Activated CD8-positive, alpha-beta memory T cell treated with anti-CD3 and anti-CD28 coated beads, Interleukin-2, amount 50 U/mL, for 24 hours (primary cell): ENCODE results near the gene RIT1.
"Not testable (repeated sequence)": the region's sequence is repeated elsewhere in the genome, so short reads cannot be mapped to it uniquely, and the experiment has no call there.

ENCODE experiments used
- DNase-seq: peaks from one replicate; pipeline ENCODE4 v3.0.0-alpha.2; 2020; ENCODE audit errors: extremely low read depth

The RIT1 gene

DNA sequence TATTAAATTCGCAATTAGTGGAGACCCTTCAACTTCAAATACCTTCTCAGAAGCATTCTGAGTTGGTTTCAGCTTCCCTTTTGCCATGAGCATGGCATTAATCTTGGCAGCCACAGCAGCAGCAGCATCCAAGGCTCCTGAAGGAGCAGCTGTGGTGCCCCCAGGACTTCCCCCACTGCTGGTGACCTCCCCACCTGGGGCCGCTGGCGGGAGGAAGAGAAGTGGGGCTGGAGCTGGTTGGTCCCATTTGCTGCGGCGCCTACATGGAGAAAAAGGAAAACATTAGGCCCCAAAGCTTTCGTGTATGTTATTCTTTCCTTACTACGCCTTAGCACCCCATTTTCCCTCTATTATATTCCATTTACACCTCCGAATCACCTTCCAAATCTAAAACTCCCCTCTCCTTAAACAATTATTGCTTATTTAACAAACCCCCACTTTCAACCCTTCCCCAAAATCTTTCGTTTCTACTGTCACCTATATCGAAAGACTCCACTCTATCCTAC is 22.5 kb upstream of the RIT1 start:
- no peak for DNase-seq

DNA sequence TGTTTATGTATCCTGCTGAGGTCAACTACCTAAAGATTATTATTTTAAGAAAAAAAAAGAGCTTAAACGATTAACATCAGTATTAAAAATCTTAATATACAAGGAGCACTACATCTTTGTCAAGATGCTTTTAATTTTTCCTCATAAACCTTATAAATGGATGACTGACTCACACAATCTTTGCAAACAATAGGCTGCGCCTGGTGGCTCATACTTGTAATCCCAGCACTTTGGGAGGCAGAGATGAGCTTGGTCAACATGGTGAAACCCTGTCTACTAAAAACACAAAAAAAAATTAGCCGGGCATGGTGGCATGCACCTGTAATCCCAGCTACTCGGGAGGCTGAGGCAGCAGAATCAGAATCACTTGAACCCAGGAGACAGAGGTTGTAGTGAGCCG is 21.3 kb upstream of the RIT1 start:
- no peak for DNase-seq

DNA sequence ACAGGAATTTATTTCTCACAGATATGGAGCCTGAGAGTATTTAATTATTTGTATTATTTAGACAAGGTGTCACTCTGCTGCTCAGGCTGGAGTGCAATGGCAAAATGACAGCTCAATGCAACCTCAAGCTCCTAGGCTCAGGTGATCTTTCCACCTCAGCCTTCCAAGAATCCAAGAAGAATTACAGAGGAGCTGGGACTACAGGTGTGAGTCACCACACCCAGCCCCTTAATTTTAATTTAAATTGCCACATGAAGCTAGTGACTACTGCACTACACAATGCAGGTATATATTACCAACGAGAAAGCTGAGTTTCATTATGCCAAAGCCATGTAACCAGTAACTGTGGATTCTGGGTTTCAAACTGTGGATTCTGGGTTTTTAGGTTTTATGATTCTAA is 20.9 kb upstream of the RIT1 start:
- no peak for DNase-seq

DNA sequence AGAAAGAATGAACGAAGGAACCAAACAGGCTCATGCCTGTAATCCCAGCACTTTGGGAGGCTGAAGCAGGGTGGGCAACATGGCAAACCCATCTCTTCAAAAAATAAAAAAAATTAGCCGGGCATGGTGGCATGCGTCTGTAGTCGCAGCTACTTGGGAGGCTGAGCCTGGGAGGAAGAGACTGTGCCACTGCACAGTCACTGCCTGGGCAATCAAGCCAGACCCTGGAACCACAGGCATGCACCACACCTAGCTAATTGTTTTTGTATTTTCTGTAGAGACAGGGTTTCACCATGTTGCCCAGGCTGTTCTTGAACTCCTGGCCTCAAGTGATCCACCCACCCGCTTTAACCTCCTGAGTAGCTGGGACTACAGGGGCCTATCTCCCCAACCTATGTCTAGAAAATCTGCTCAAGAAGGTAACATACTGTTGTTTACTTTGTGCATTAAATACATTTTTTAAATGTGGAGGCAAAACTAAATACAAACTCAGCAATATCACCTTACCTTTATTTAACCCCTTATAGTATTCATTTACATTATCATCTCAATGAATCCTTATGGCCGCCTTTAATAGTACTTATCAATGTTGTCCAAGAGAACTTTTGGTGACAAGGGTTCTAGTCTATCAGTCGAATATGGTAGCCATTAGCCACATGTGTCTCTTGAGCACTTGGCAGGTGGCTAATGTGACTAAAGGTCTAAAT is 20.3 kb upstream of the RIT1 start:
- DNase-seq, result no peak

DNA sequence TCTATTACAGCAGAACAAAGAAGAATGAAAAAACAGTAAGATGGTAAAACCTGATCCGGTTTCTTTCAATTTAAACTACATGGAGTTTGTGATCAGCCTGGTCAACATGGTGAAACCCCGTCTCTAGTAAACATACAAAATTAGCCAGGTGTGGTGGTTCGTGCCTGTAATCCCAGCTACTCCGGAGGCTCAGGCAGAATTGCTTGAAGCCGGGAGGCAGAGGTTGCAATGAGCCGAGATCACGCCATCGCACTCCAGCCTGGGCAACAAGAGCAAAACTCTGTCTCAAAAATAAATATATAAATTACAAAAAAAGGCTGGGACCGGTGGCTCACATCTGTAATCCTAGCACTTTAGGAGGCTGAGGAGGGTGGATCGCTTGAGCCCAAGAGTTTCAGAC is 19.6 kb upstream of the RIT1 start:
- DNase-seq, result not testable (repeated sequence)

DNA sequence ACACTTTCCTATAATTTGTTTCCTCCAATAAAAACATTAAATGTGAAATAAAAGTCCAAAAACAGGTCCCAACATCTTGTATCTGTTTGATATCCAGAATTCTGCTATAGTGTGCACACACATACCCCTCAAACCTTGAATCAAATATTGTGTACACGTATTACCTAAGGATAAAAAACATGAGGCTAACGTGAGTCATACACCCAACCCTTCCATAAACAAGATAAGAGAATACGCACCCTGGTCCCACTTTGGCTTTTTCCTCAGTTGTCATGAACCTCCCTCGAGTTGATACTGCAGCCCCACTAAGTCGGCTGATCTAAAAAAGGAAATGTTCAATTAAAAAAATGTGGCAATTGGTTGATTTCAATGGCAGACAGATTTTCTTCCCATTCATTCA is 17.9 kb upstream of the RIT1 start:
- no peak for DNase-seq

DNA sequence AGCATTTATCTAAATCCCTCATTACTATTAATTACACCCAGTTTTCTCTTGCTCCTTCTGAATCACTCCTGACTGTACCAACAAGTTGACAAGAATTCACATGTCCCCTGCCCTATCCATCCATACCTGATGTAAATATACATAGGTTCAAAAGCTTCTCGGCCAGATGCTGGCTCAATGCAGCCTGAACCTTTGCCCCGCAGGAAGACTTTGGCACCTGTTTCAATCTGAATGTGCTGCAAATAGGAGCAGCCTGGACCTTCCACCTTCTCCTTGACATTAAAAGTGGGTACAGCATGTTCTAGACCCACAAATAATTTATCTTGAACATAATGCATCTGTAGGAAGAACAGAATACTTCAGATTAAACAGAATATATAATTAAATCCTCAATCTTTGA is 14.4 kb upstream of the RIT1 start:
- no peak for DNase-seq

DNA sequence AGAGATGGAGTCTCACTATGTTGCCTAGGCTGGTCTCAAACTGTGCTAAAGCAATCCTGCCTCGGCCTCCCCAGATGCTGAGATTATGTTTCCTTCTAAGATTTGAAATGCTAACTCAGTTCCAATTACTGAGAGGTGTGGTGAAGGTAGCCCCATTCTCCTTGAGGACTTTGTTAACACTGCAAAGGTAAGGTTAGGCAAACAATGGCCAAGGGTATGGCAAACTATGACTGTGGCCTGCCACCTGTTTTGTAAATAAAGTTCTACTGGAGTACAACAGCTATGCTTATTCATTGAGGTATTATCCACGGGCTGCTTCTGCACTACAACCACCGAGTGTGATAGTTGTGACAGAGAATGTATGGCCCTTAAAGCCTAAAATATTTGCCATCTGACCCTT is 9.6 kb upstream of the RIT1 start:
- DNase-seq, result no peak

DNA sequence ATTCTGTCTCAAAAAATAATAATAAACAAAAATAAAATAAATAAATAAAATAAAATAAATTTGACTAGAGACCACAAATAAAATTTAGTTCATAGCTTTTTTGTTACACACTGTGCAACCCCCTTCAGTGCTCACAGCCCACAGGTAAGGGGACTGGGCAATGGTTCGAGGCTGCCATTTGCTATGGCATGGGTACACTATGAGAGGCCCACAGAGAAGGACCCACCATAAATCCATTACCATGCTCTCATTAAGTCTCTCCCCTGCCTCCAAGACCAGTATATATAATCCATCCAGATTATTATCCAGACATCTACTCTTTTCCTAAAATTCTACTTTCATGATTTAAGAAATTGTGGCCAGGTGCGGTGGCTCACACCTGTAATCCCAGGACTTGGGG is 8.7 kb upstream of the RIT1 start:
- DNase-seq, result no peak

DNA sequence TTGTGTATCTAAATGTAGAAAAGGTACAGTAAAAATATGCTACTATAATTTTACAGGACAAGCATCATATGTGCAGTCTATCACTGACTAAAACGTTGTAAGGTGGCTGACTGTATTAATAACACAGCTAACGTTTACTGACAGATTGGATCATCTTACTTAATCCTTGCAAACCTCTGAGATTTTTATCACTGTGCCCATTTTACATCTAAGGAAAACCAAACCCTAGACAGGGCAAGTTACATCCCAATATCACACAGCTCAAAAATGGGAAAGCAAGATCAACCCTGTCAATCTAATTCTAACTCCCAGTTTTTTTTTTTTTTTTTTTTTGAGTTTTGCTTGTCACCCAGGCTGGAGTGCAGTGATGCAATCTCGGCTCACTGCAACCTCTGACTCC is 7.5 kb upstream of the RIT1 start:
- no peak for DNase-seq

DNA sequence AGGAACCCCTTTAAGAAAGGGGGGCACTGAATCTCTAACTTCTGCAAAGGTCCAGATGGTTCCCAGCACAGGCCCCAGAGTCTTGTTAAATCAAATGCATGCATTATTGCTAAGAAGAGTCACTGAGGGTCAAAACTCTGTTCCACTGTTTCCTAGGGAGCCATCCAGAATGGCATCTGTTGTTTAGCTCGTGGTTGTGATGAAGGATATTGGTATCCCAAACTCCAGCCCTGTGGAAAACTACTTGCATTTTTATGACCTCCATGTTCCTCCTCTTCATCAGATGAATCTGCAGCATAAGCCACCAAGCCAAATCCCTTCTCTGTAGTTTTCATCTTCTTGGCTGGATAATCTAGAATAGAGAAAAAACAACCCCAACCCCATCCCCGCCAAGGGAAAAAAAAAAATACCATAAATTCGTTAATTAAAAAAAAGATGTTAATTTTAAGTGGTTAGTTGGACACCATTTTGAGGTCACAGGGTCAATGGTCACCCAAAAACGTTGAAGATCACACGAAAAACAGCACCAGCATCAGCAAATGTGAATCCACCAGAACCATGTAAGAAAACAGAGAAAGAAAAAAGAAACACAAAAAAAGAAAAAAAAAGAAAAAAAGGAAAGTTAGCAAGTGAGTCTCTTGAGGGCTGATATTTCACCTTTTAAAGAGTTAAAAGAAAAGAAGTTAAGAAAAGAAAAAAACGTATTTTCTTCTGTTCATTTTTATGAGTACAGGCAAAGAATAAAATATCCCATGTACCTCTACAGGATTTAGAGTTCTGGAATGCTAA is 3.0 kb upstream of the RIT1 start:
- DNase-seq, result no peak

DNA sequence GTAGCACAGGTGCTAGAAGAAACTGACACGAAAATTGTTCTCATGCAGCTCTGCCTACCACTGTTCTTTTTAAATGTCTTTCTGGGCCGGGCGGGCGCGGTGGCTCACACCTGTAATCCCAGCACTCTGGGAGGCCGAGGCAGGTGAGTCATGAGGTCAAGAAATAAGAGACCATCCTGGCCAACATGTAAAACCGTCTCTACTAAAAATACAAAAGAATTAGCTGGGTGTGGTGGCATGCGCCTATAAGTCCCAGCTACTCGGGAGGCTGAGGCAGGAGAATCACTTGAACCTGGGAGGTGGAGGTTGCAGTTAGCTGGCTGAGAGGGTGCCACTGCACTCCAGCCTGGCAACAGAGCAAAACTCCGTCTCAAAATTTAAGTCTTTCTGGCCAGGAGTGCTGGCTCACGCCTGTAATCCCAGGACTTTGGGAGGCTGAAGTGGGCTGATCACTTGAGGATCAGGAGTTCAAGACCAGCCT is 947 bp upstream of the RIT1 start:
- DNase-seq, result no peak

DNA sequence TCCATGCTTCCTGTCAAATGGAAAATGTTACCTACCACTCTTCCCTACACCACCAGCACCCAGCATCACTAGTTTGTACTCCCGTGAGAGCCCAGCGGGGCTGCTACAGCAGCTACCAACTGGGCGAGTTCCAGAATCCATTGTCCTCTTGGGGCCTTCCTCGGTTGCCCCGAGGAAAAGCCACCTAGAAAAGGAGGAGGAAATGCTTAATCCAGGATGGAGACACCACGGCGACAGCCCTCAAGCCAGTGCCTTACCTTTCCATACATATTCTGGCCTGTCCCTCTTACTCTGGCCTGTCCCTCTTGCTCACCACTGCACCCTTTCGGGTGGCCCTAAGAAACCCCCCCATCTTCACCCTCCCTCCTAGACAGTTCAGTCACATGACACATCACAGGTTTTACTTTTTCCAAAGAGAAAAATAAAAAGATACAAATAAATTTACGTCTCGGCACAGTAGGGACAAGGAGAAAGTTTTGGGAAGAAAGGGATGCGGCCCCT is 478 bp downstream of the RIT1 start:
- no peak for DNase-seq

DNA sequence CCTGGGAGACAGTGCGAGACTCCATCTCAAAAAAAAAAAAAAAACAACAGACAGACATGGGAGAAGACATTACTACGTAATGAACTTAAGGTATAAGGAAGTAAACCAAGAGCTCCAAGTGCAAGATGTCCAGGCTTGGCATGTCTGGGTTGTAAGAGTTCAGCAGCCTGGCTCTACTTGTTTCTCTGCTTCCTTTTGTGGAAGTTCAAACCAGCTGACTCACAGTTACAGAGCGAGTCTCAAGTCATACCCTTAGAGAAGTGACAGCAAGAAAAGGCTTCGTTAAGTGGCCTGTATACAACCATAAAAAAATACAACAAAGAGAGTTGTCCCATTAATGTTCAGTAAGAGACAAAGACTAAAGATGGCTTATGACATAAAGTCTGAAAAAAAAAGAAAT is 1.3 kb downstream of the RIT1 start:
- no peak for DNase-seq

DNA sequence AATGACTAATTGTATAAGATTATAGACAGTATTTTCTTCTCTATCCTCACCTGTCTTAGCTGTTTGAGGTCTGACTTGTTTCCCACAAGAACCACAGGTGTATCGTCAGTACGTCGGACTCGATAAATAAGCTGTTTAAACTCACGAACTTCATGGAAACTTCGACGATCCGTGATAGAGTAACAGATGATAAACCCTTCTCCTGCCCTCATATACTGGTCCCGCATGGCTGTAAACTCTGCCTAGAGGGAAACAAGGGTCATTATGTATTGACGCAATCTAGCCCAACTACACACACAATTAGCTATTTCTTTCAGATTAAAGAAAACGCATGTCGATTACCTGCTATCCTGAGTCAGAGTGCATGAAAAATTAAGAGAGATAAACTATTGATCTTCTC is 6.9 kb downstream of the RIT1 start:
- no peak for DNase-seq

DNA sequence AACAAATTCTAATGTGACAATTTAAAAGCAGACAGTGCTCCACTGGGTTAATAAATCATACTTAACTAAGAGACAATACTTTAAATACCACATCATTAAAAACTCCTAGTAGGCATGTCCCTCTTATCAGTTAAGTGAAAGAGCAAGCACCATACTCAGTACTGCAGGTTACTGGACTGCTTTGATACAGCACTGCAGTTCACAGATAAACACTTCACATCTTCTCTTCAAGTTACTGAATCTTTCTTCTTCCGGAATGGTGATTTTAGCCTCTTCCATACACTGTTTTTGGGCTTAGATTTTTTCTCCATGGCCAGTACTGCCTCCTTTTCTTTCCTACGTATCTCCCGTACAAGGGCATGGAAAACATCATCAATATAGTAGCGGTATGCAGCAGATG is 11.0 kb downstream of the RIT1 start:
- DNase-seq, result no peak

DNA sequence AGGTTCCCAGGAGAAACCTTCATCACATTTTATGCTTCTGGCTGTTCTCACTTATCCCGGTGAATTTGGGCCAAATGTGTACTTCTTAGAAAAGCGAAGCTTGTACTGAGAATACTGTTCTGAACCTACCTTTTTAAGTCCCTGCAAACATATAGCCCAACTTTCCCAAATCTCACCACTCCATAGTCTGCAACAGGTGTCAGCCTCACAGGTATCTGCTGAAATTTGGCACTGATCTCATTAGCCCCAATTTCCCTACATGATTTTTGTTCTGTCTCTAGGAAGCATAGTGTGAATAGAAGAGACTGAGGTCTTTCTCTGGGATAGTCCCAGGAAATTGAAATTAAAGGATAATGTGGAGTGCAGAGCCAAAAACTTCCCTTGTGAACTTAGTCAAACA is 11.5 kb downstream of the RIT1 start:
- DNase-seq, result no peak

DNA sequence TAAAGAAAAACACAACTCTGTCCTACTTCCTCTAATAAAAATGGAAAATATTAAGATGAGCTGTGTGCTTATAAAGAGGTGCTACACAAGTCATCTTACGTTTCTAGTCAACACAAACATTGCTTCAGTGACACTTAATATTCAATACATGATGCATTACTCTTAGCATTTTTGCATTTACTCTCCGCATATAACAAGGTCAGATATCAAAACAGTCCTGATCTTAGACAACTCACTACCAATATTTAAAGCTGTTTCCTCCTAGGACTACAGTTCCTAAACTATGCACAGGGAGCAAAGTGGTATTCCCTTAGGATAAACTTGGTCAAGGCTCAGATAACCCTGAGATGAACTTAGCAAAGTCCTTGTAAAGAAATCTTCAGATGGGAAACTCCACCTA is 12.3 kb downstream of the RIT1 start:
- DNase-seq, result no peak

DNA sequence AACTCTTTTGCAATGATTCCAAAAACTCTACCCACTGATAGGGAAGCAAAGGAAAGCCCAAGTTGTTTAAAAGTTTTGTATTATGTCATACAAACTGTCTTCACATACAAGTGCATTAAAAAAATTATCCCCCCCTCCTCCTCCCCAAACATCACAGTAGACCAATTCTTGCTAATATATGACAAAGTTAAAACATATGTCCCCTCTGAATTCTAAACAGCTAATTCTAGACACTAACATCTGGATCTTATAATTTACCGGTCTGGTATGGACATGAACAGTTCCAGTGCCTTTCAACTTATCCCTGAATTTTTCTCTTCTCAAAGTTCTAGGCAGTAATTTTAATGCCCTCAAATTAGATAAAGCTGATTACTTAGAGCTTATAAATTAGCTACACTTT is 13.4 kb downstream of the RIT1 start:
- no peak for DNase-seq

DNA sequence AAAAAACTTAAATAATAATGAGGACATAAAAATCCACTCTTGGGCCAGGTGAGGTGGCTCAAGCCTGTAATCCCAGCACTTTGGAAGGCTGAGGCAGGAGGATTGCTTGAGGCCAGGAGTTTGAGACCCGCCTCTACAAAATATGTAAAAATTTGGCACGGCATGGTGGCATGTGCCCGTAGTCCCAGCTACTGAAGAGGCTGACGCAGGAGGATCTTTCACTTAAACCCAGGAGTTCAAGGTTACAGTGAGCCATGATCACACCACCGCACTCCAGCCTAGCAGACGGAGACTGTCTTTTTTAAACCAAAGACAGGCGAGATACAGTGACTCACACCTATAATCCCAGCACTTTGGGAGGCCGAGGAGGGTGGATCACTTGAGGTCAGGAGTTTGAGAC is 14.7 kb downstream of the RIT1 start:
- DNase-seq, result not testable (repeated sequence)

DNA sequence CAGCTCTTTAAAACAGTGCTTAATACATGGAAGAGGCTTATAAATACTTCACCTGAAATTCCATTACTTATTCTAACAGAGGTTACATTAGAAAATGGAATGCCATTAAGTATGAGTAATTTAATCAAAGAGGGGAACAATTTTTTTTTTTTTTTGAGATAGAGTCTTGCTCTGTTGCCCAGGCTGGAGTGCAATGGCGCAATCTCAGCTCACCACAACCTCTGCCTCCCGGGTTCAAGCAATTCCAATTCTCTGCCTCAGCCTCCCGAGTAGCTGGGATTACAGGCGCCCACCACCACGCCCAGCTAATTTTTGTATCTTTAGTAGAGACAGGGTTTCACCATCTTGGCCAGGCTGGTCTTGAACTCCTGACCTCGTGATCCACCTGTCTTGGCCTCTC is 15.5 kb downstream of the RIT1 start:
- not testable (repeated sequence) for DNase-seq

DNA sequence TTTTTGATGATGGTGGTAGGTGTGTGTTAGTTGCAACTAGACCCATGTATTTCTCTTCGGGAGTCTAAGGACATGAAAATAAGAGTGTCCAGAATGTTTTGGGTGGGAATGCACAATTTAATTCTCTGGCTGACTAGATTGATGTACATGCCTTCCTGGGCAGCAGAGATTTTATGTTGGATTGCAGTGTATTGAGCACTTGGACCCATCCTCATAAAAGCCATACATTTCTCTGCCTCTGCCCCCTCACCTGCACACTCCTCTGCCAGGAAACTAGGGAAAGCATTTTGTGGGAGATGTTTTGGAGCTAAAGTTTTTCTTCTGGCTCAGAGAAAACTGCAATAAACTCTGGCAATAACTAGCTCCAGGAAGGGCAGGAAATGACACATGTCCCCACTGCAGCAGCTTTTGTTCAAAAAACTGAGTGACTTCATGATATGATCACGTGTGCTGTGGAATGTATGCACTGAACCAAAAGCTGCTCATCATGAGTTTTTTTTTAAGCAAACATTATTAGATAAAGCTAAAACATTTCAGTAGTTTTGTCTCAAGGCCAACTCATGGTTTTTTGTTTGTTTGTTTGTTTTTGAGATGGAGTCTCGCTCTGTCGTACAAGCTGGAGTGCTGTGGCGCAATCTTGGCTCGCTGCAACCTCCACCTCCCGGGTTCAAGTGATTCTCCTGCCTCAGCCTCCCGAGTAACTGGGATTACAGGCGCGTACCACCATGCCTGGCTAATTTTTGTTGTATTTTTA is 17.6 kb downstream of the RIT1 start:
- no peak for DNase-seq
